HG03457 (cell line): Measurements from ENCODE around the gene TNPO1.

ENCODE experiments used
- ATAC-seq: cut with Tn5 transposase; IDR thresholded peaks from one replicate; pipeline ENCODE4 v1.9.1; 2021; ENCODE audit warnings: moderate number of reproducible peaks; ENCODE audit not compliant: unreplicated experiment

Gene TNPO1

GRCh38 chr5:72850113-72850512 is 33.7 kb downstream of the TNPO1 start:
- ATAC-seq = no peak

- ATAC-seq = no peak
These were observed 35.9 kb downstream of the TNPO1 start for GRCh38 chr5:72852356-72852755.

- ATAC-seq = no peak
These were observed 38.0 kb downstream of the TNPO1 start for GRCh38 chr5:72854419-72854818.

- no peak for ATAC-seq
These were observed 39.4 kb downstream of the TNPO1 start for GRCh38 chr5:72855821-72856220.

- no peak for ATAC-seq
These were observed 40.9 kb downstream of the TNPO1 start for GRCh38 chr5:72857396-72857795.

- ATAC-seq = no peak
These were observed 42.7 kb downstream of the TNPO1 start for GRCh38 chr5:72859127-72859526.

GRCh38 chr5:72860499-72860898 is 44.0 kb downstream of the TNPO1 start:
- ATAC-seq = no peak

- no peak for ATAC-seq
These were observed 55.0 kb downstream of the TNPO1 start for GRCh38 chr5:72871366-72872024.

- ATAC-seq = no peak
These were observed 62.4 kb downstream of the TNPO1 start for GRCh38 chr5:72878854-72879253.

GRCh38 chr5:72882989-72883388 is 66.5 kb downstream of the TNPO1 start:
- ATAC-seq = no peak

- ATAC-seq = no peak
These were observed 67.4 kb downstream of the TNPO1 start for GRCh38 chr5:72883850-72884249.

GRCh38 chr5:72884892-72885291 is 68.4 kb downstream of the TNPO1 start:
- ATAC-seq = no peak

- no peak for ATAC-seq
These were observed 69.4 kb downstream of the TNPO1 start for GRCh38 chr5:72885824-72886223.

- no peak for ATAC-seq
These were observed 72.1 kb downstream of the TNPO1 start for GRCh38 chr5:72888595-72888994.

GRCh38 chr5:72889324-72889723 is 72.9 kb downstream of the TNPO1 start:
- no peak for ATAC-seq

GRCh38 chr5:72892846-72893245 is 76.4 kb downstream of the TNPO1 start:
- no peak for ATAC-seq

- no peak for ATAC-seq
These were observed 79.3 kb downstream of the TNPO1 start for GRCh38 chr5:72895758-72896157.

GRCh38 chr5:72906806-72907205 is 90.3 kb downstream of the TNPO1 start:
- no peak for ATAC-seq

- no peak for ATAC-seq
These were observed 92.2 kb downstream of the TNPO1 start for GRCh38 chr5:72908664-72909063.

GRCh38 chr5:72917371-72917776 is 100.9 kb downstream of the TNPO1 start:
- no peak for ATAC-seq

- ATAC-seq = no peak
These were observed 104.4 kb downstream of the TNPO1 start for GRCh38 chr5:72920690-72921502.

GRCh38 chr5:72921886-72922285 is 105.4 kb downstream of the TNPO1 start:
- no peak for ATAC-seq
